Measurements from ENCODE around the gene FOXRED1.

Gene FOXRED1

GRCh38 chr11:126288237-126288636, 19.3 kb downstream of the FOXRED1 start:
- TF ChIP-seq CREB1 (IDR thresholded peaks at IDR 0.05; ENCODE audit: low read depth), result no peak
- TF ChIP-seq NFIC (IDR thresholded peaks at IDR 0.05), result no peak
- no peak for TF ChIP-seq FOXM1 (IDR thresholded peaks at IDR 0.05; ENCODE audit: borderline replicate concordance, low read depth)
- TF ChIP-seq TEAD4 (IDR thresholded peaks at IDR 0.05), result no peak
- no peak for TF ChIP-seq RAD21 (IDR thresholded peaks at IDR 0.05; ENCODE audit: low read depth)
- TF ChIP-seq, protein P1, sequence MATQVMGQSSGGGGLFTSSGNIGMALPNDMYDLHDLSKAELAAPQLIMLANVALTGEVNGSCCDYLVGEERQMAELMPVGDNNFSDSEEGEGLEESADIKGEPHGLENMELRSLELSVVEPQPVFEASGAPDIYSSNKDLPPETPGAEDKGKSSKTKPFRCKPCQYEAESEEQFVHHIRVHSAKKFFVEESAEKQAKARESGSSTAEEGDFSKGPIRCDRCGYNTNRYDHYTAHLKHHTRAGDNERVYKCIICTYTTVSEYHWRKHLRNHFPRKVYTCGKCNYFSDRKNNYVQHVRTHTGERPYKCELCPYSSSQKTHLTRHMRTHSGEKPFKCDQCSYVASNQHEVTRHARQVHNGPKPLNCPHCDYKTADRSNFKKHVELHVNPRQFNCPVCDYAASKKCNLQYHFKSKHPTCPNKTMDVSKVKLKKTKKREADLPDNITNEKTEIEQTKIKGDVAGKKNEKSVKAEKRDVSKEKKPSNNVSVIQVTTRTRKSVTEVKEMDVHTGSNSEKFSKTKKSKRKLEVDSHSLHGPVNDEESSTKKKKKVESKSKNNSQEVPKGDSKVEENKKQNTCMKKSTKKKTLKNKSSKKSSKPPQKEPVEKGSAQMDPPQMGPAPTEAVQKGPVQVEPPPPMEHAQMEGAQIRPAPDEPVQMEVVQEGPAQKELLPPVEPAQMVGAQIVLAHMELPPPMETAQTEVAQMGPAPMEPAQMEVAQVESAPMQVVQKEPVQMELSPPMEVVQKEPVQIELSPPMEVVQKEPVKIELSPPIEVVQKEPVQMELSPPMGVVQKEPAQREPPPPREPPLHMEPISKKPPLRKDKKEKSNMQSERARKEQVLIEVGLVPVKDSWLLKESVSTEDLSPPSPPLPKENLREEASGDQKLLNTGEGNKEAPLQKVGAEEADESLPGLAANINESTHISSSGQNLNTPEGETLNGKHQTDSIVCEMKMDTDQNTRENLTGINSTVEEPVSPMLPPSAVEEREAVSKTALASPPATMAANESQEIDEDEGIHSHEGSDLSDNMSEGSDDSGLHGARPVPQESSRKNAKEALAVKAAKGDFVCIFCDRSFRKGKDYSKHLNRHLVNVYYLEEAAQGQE (IDR thresholded peaks at IDR 0.05; ENCODE audit: low read depth), result no peak
- TF ChIP-seq TAF1 (IDR thresholded peaks at IDR 0.05; ENCODE audit: low read depth), result no peak
- TF ChIP-seq YY1 (IDR thresholded peaks at IDR 0.05; ENCODE audit: low read depth), result no peak
- TF ChIP-seq ZBTB7A (IDR thresholded peaks at IDR 0.05; ENCODE audit: low read depth), result no peak
- no peak for TF ChIP-seq USF1 (IDR thresholded peaks at IDR 0.05)
- no peak for TF ChIP-seq EP300 (IDR thresholded peaks at IDR 0.05; ENCODE audit: borderline replicate concordance)
- no peak for TF ChIP-seq EGR1 (IDR thresholded peaks at IDR 0.05)
- TF ChIP-seq CEBPB (IDR thresholded peaks at IDR 0.05), result no peak
- no peak for TF ChIP-seq MAX (IDR thresholded peaks at IDR 0.05)
- no peak for TF ChIP-seq TCF12 (IDR thresholded peaks at IDR 0.05; ENCODE audit: low read depth)

DNA sequence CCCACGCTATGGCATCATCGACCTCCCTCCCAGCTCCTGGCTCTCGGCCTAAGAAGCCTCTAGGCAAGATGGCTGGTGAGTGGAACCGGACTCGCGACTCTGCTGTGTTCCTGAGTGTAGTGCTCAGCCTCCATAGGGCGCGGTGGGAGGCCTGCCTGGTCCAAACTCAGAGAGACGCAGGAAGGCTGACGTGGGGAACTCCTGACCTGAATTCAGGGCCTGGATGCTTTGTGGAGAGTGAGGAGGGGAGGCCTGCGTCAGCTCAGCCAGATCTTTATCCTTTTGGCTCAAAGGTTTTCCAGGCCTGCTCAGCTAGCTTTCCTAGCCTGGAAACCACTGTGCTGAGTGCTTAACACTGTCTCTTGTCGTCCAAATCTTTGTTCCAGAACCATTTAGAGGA, 21.9 kb downstream of the FOXRED1 start:
- TF ChIP-seq EGR1 (IDR thresholded peaks at IDR 0.05), result no peak
- no peak for TF ChIP-seq CREB1 (IDR thresholded peaks at IDR 0.05; ENCODE audit: low read depth)
- TF ChIP-seq EP300 (IDR thresholded peaks at IDR 0.05; ENCODE audit: borderline replicate concordance), result no peak
- no peak for TF ChIP-seq USF1 (IDR thresholded peaks at IDR 0.05)
- TF ChIP-seq RAD21 (IDR thresholded peaks at IDR 0.05; ENCODE audit: low read depth), result no peak
- TF ChIP-seq TCF12 (IDR thresholded peaks at IDR 0.05; ENCODE audit: low read depth), result no peak
- TF ChIP-seq MAX (IDR thresholded peaks at IDR 0.05), result no peak
- no peak for TF ChIP-seq TEAD4 (IDR thresholded peaks at IDR 0.05)

GRCh38 chr11:126293726-126294125, 24.8 kb downstream of the FOXRED1 start:
- TF ChIP-seq EGR1 (IDR thresholded peaks at IDR 0.05), result no peak
- TF ChIP-seq MAX (IDR thresholded peaks at IDR 0.05), result no peak
- TF ChIP-seq EP300 (IDR thresholded peaks at IDR 0.05; ENCODE audit: borderline replicate concordance), result no peak
- TF ChIP-seq NFIC (IDR thresholded peaks at IDR 0.05), result no peak
- no peak for TF ChIP-seq TEAD4 (IDR thresholded peaks at IDR 0.05)
- no peak for TF ChIP-seq TAF1 (IDR thresholded peaks at IDR 0.05; ENCODE audit: low read depth)

GRCh38 chr11:126297004-126297403, 28.1 kb downstream of the FOXRED1 start:
- no peak for TF ChIP-seq TCF12 (IDR thresholded peaks at IDR 0.05; ENCODE audit: low read depth)
- no peak for TF ChIP-seq EP300 (IDR thresholded peaks at IDR 0.05; ENCODE audit: borderline replicate concordance)
- no peak for TF ChIP-seq TEAD4 (IDR thresholded peaks at IDR 0.05)
- no peak for TF ChIP-seq CEBPB (IDR thresholded peaks at IDR 0.05)
- TF ChIP-seq CREB1 (IDR thresholded peaks at IDR 0.05; ENCODE audit: low read depth), result no peak
- no peak for TF ChIP-seq ZBTB7A (IDR thresholded peaks at IDR 0.05; ENCODE audit: low read depth)
- no peak for TF ChIP-seq FOXM1 (IDR thresholded peaks at IDR 0.05; ENCODE audit: borderline replicate concordance, low read depth)
- no peak for TF ChIP-seq NFIC (IDR thresholded peaks at IDR 0.05)
- TF ChIP-seq MAX (IDR thresholded peaks at IDR 0.05), result no peak
- no peak for TF ChIP-seq USF1 (IDR thresholded peaks at IDR 0.05)
- TF ChIP-seq, protein P1 (IDR thresholded peaks at IDR 0.05; ENCODE audit: low read depth), result no peak
- TF ChIP-seq TAF1 (IDR thresholded peaks at IDR 0.05; ENCODE audit: low read depth), result no peak
- TF ChIP-seq EGR1 (IDR thresholded peaks at IDR 0.05), result no peak
- TF ChIP-seq YY1 (IDR thresholded peaks at IDR 0.05; ENCODE audit: low read depth), result no peak
- TF ChIP-seq RAD21 (IDR thresholded peaks at IDR 0.05; ENCODE audit: low read depth), result no peak

DNA sequence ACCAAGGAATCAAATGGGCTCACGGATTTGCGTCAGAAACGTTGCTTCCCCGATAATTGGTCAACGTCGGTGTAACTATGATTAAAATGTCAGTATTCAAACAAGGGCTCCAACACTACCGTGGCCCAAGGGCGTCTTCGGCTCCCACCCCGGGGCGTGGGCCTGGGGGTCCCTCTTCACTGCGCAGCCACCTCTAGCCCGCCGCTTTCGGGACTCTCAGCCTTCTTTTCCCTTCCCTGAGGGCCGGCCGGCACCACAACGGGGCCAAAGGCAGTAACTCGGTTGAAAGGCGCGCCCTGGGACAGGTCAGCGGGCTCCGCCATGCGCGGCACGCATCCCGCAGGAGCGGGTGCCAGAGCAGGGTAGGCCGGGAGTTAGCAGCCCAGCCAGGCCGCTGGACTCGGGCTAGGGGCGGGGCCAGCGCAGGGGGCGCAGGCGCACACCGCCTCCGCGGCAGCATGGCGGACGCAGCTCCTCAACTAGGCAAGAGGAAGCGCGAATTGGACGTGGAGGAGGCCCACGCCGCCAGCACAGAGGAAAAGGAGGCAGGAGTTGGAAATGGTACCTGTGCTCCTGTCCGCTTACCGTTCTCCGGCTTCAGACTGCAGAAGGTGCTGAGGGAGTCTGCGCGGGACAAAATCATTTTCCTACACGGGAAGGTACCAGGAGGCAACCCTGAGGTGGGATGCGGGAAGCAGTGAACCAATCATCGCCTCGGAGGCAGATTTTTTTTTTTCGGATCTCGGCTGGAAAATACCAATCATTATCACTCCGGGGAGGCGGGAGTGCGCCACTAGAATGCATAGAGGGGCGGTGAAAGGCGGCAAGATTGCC, 34.9 kb downstream of the FOXRED1 start, which contains the start of gene DCPS:
Gene DCPS (plus strand): TSS at position 438 of the 834 bp plus-strand sequence. CDS start 21 bp downstream, at position 459.
- TF ChIP-seq NFIC (IDR thresholded peaks at IDR 0.05) (0 out of 2 replicates have a peak, but pooled peaks have one; percentile 49), ZBTB7A (IDR thresholded peaks at IDR 0.05; ENCODE audit: low read depth) (0 out of 2 replicates have a peak, but pooled peaks have one; percentile 33), FOXM1 (IDR thresholded peaks at IDR 0.05; ENCODE audit: borderline replicate concordance, low read depth) (peak; percentile 38; the same call in 1 of the 2 replicates), USF1 (IDR thresholded peaks at IDR 0.05) (no peak; the same call in 1 of the 2 replicates), EP300 (IDR thresholded peaks at IDR 0.05; ENCODE audit: borderline replicate concordance) (no peak), TCF12 (IDR thresholded peaks at IDR 0.05; ENCODE audit: low read depth) (peak; percentile 55; the same call in 1 of the 2 replicates), MAX (IDR thresholded peaks at IDR 0.05) (peak; percentile 89), TAF1 (IDR thresholded peaks at IDR 0.05; ENCODE audit: low read depth) (peak; percentile 95), EGR1 (IDR thresholded peaks at IDR 0.05) (peak; percentile 61; the same call in 1 of the 2 replicates), TEAD4 (IDR thresholded peaks at IDR 0.05) (peak; percentile 18), CEBPB (IDR thresholded peaks at IDR 0.05) (no peak), YY1 (IDR thresholded peaks at IDR 0.05; ENCODE audit: low read depth) (peak; percentile 94), CREB1 (IDR thresholded peaks at IDR 0.05; ENCODE audit: low read depth) (no peak), RAD21 (IDR thresholded peaks at IDR 0.05; ENCODE audit: low read depth) (no peak)
- TF ChIP-seq, protein P1 (IDR thresholded peaks at IDR 0.05; ENCODE audit: low read depth), result no peak

Measured in Ishikawa (cell line).